Ishikawa (cell line): ENCODE data around the gene RASA1.

Experiments used
- CREB1 ChIP-seq: IDR thresholded peaks from 2 replicates; pipeline ENCODE4 v1.6.1; 2012; ENCODE audit warnings: low read depth
- EGR1 ChIP-seq: IDR thresholded peaks from 2 replicates; pipeline ENCODE4 v1.6.1; 2012
- NFIC ChIP-seq: IDR thresholded peaks from 2 replicates; pipeline ENCODE4 v1.6.1; 2012
- RAD21 ChIP-seq: IDR thresholded peaks from 2 replicates; pipeline ENCODE4 v1.6.1; 2012; ENCODE audit warnings: low read depth
- TAF1 ChIP-seq: IDR thresholded peaks from 2 replicates; pipeline ENCODE4 v1.6.1; 2012; ENCODE audit warnings: low read depth, mild to moderate bottlenecking
- TEAD4 ChIP-seq: IDR thresholded peaks from 2 replicates; pipeline ENCODE4 v1.6.1; 2012
- YY1 ChIP-seq: IDR thresholded peaks from 2 replicates; pipeline ENCODE4 v1.6.1; 2012; ENCODE audit warnings: low read depth
- TF ChIP-seq, protein P1 (sequence below): IDR thresholded peaks from 2 replicates; pipeline ENCODE4 v1.6.1; 2012; ENCODE audit warnings: low read depth, mild to moderate bottlenecking

DNA sequence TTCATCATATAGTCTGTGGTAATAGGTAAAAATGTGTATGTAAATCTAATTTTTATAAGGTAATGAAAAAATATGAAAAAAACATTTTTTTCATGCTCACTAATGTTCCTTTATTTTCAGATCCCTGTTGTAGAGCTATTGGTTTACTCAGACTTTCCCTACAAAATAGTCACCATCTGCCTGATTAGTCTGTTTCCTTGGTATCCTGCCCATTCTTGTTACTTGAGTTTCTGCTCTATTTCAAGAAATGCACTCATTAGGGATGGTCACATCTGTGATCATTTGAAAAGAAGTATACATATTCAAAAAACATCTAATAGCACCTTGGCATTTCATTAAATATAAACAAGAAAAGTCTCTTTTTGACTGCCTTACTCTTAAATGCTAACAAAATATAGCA, 21.6 kb upstream of the RASA1 start:
- TF ChIP-seq, protein P1, sequence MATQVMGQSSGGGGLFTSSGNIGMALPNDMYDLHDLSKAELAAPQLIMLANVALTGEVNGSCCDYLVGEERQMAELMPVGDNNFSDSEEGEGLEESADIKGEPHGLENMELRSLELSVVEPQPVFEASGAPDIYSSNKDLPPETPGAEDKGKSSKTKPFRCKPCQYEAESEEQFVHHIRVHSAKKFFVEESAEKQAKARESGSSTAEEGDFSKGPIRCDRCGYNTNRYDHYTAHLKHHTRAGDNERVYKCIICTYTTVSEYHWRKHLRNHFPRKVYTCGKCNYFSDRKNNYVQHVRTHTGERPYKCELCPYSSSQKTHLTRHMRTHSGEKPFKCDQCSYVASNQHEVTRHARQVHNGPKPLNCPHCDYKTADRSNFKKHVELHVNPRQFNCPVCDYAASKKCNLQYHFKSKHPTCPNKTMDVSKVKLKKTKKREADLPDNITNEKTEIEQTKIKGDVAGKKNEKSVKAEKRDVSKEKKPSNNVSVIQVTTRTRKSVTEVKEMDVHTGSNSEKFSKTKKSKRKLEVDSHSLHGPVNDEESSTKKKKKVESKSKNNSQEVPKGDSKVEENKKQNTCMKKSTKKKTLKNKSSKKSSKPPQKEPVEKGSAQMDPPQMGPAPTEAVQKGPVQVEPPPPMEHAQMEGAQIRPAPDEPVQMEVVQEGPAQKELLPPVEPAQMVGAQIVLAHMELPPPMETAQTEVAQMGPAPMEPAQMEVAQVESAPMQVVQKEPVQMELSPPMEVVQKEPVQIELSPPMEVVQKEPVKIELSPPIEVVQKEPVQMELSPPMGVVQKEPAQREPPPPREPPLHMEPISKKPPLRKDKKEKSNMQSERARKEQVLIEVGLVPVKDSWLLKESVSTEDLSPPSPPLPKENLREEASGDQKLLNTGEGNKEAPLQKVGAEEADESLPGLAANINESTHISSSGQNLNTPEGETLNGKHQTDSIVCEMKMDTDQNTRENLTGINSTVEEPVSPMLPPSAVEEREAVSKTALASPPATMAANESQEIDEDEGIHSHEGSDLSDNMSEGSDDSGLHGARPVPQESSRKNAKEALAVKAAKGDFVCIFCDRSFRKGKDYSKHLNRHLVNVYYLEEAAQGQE = no peak
- no peak for TF ChIP-seq NFIC
- TF ChIP-seq YY1 = no peak
- TF ChIP-seq EGR1 = no peak
- TF ChIP-seq TAF1 = no peak
- no peak for TF ChIP-seq RAD21
- no peak for TF ChIP-seq CREB1
- no peak for TF ChIP-seq TEAD4
